ENCODE data around the gene MYZAP. TPM values are rescaled to one million over a fixed set of nuclear protein-coding genes. Genes with fewer than 3 reads are reported as not detected.

Gene MYZAP
- total RNA-seq, 1 experiment from 2014 or later, result 5.9 TPM

DNA sequence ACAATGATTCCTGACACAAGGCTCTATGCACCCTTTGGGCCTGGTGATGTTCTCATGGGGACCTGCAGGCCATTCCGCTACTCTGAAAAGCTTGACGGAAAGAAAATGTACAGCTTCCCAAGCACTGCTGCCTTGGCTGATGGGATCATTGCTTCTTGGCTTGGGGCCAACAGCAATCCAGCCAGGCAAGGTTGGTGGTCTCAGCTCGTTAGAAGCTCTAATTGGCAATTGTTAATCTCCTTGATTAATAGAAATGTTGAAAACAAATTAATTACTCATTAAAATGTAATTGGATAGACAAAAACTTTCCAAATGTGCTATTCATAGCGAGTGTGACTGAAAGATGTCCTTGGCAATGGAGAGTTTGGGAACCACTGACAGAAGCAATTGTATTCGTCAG, 16.3 kb upstream of the MYZAP start:
- no peaks in the 10 kb centered on the region for H3K9me3 ChIP-seq (ENCODE audit: insufficient read depth, low read depth)
- peaks cover 16% of the 10 kb centered on the region; the same call in 1 of the 2 replicates for H3F3A ChIP-seq (ENCODE audit: insufficient read depth, low read depth)
- POLR2A ChIA-PET (ENCODE audit: unreplicated experiment), result no interaction called here
- no peak overlapping the region for H3K27ac ChIP-seq
- intact Hi-C loops (cut with micrococcal nuclease; ENCODE audit: unreplicated experiment), result no loop called here
- no peak overlapping the region for H3K4me2 ChIP-seq
- H3K79me2 ChIP-seq (ENCODE audit: low read depth), result no peaks in the 10 kb centered on the region
- H3K27me3 ChIP-seq (ENCODE audit: insufficient read depth, low read depth), result no peaks in the 10 kb centered on the region
- CTCF ChIA-PET, result no interaction called here
- H3K36me3 ChIP-seq (ENCODE audit: low read depth), result no peaks in the 10 kb centered on the region
- H4K20me1 ChIP-seq (ENCODE audit: insufficient read depth), result no peaks in the 10 kb centered on the region
- no peak for TF ChIP-seq EZH2 (IDR thresholded peaks at IDR 0.05; ENCODE audit: low read depth)
- TF ChIP-seq, protein P1, sequence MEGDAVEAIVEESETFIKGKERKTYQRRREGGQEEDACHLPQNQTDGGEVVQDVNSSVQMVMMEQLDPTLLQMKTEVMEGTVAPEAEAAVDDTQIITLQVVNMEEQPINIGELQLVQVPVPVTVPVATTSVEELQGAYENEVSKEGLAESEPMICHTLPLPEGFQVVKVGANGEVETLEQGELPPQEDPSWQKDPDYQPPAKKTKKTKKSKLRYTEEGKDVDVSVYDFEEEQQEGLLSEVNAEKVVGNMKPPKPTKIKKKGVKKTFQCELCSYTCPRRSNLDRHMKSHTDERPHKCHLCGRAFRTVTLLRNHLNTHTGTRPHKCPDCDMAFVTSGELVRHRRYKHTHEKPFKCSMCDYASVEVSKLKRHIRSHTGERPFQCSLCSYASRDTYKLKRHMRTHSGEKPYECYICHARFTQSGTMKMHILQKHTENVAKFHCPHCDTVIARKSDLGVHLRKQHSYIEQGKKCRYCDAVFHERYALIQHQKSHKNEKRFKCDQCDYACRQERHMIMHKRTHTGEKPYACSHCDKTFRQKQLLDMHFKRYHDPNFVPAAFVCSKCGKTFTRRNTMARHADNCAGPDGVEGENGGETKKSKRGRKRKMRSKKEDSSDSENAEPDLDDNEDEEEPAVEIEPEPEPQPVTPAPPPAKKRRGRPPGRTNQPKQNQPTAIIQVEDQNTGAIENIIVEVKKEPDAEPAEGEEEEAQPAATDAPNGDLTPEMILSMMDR (conservative IDR thresholded peaks at IDR 0.05), result no peak
- H3K9me2 ChIP-seq (ENCODE audit: insufficient read depth), result no peaks in the 10 kb centered on the region
- H2AFZ ChIP-seq, result no peak overlapping the region
- H3K4me3 ChIP-seq, result no peak overlapping the region
- BruUV-seq (replicated peaks), result no TSS peak
- H3K4me1 ChIP-seq (replicated peaks; ENCODE audit: insufficient read depth), result peaks cover 17% of the 10 kb centered on the region
- DNase-seq, result no peak

DNA sequence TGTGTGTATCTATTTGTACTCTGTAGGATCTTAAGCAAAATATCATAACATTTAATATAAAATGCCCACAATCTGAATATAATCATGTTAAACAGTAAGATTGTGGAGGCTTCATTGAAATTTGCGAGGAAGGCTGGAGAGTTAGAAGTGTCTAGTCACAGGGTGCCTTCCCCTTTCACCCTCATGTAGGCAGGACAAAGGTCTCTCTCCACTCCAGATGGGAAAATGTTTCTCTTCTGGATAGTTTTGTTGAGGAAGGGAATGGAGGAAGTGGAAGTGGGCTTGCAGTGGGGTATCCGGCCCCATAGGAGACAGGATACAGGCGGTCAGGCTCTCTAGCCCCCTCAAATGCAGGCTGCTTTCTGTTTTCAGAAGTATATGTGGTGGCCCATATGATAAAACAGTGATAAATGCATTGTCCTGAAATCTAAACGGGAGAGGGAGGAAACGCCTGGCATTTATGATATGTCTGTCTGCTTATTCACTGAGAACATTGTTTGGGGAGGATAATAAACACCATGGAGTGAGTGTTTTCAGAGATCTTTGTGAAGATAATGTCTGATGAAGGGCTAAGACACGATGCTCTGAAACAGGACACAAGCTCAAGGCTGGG, 13.3 kb upstream of the MYZAP start:
- ChIA-PET CTCF (no interaction called here), POLR2A (ENCODE audit: unreplicated experiment) (interaction anchor here (0.6 kb wide), 1 partner anchor 75 kb away, joined by 7 read pairs; no protein-coding TSS in a partner anchor)
- Histone ChIP-seq H3K27me3 (ENCODE audit: insufficient read depth, low read depth) (no peaks in the 10 kb centered on the region), H4K20me1 (ENCODE audit: insufficient read depth) (no peaks in the 10 kb centered on the region), H3K4me2 (no peak overlapping the region), H3K9me2 (ENCODE audit: insufficient read depth) (no peaks in the 10 kb centered on the region), H2AFZ (no peak overlapping the region), H3K9me3 (ENCODE audit: insufficient read depth, low read depth) (no peaks in the 10 kb centered on the region), H3K36me3 (ENCODE audit: low read depth) (no peaks in the 10 kb centered on the region), H3K4me3 (no peak overlapping the region), H3K79me2 (ENCODE audit: low read depth) (no peaks in the 10 kb centered on the region), H3K4me1 (replicated peaks; ENCODE audit: insufficient read depth) (no peaks in the 10 kb centered on the region), H3F3A (ENCODE audit: insufficient read depth, low read depth) (no peaks in the 10 kb centered on the region), H3K27ac (no peak overlapping the region)
- intact Hi-C loops (cut with micrococcal nuclease; ENCODE audit: unreplicated experiment), result no loop called here
- TF ChIP-seq EZH2 (IDR thresholded peaks at IDR 0.05; ENCODE audit: low read depth), result no peak
- TF ChIP-seq, protein P1 (conservative IDR thresholded peaks at IDR 0.05), result no peak
- BruUV-seq (replicated peaks), result no TSS peak
- no peak for DNase-seq

DNA sequence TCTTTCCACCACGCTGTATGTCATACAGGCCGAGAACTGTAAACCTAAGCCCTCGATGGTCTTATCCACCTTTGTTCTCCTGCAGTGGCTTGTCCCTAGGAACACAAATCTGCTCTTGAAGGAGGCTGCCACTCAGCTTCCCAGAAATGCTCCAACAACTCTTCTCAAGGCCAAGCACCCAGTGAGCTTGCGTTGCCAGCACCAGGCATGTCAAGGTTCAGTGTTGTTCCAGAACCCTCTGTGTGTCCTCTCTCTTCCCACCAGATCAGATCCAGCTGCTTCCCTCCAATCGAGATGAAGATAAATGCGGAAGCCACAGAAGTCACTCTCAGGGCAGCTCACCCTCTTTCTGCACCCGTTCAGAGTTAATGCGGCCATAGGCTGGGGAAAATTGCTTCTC, 11.3 kb upstream of the MYZAP start:
- H3K36me3 ChIP-seq (ENCODE audit: low read depth), result no peaks in the 10 kb centered on the region
- H3K27me3 ChIP-seq (ENCODE audit: insufficient read depth, low read depth), result no peaks in the 10 kb centered on the region
- BruUV-seq (replicated peaks), result no TSS peak
- no peak overlapping the region for H3K4me3 ChIP-seq
- no peaks in the 10 kb centered on the region for H3F3A ChIP-seq (ENCODE audit: insufficient read depth, low read depth)
- DNase-seq, result no peak
- no peak overlapping the region for H3K4me2 ChIP-seq
- TF ChIP-seq, protein P1 (conservative IDR thresholded peaks at IDR 0.05), result no peak
- no peak for TF ChIP-seq EZH2 (IDR thresholded peaks at IDR 0.05; ENCODE audit: low read depth)
- no peaks in the 10 kb centered on the region for H3K79me2 ChIP-seq (ENCODE audit: low read depth)
- no peaks in the 10 kb centered on the region for H4K20me1 ChIP-seq (ENCODE audit: insufficient read depth)
- ChIA-PET POLR2A (ENCODE audit: unreplicated experiment) (no interaction called here), CTCF (no interaction called here)
- no peak overlapping the region for H2AFZ ChIP-seq
- H3K27ac ChIP-seq, result no peak overlapping the region
- H3K9me3 ChIP-seq (ENCODE audit: insufficient read depth, low read depth), result no peaks in the 10 kb centered on the region
- no peaks in the 10 kb centered on the region for H3K9me2 ChIP-seq (ENCODE audit: insufficient read depth)
- intact Hi-C loops (cut with micrococcal nuclease; ENCODE audit: unreplicated experiment), result no loop called here
- H3K4me1 ChIP-seq (replicated peaks; ENCODE audit: insufficient read depth), result no peaks in the 10 kb centered on the region

Measured in PC-9 (cell line).